Keratinocyte (primary cell): ENCODE measurements around the gene TRPM2.

Experiments used
- CTCF ChIP-seq, 3 experiments: IDR thresholded peaks in 1 of 3; conservative IDR thresholded peaks in 1 of 3; optimal IDR thresholded peaks in 1 of 3; 2 replicates in 2 of 3; 3 replicates in 1 of 3; pipeline versions ENCODE3 to v1.5.1; 2011; ENCODE audit warnings: low read length in 3 of 3, mild to moderate bottlenecking in 3 of 3, moderate library complexity in 2 of 3, control low read depth in 1 of 3, inconsistent platforms in 1 of 3; ENCODE audit not compliant: insufficient read depth in 2 of 3; ENCODE audit errors: extremely low read depth in 1 of 3
- EZH2 ChIP-seq: IDR thresholded peaks from one replicate; pipeline ENCODE4 v1.6.1; 2012; ENCODE audit warnings: inconsistent platforms, mild to moderate bottlenecking, low read length, moderate library complexity

DNA sequence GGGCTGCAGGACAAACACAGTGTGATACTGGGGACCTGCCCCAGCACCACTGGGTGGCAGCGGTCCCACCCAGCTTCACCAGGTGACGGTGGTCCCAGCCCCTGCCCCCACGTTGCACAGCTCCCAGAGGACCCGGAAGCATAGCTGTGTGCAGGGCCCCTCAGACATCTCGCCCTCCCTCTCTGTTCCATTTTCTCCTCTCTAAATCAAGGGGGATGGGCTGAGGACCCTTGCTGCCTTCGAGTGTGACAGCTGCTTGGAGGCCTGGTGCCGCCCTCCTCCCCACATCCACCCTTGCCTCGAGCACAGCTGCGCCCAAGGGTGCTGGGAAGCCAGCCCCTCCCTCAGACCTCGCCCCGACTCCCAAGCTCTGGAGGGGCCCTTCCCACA is 85.8 kb downstream of the TRPM2 start:
- TF ChIP-seq CTCF (optimal IDR thresholded peaks at IDR 0.05 in 1 of 3, IDR thresholded peaks at IDR 0.05 in 1 of 3, conservative IDR thresholded peaks at IDR 0.05 in 1 of 3; ENCODE audit: extremely low read depth in 1 of 3, insufficient read depth in 2 of 3, low read length in 3 of 3) (no peak), EZH2 (no peak)
